PC-9 (cell line): ENCODE results near the gene MCMBP. TPM values are rescaled to one million over a fixed set of nuclear protein-coding genes. Genes with fewer than 3 reads are reported as not detected.

Experiments used
- BruUV-seq: library from RNA; stranded (reverse); fragments of 400-500 nt; replicated peaks from 2 replicates; lab custom pipeline; 2021; lab: Mats Ljungman, UMichigan
- CTCF ChIA-PET: fragments of 300-600 bp; sonication (Branson Sonifier 250); formaldehyde crosslinking; loops from one replicate; lab custom pipeline; 2022; ENCODE audit warnings: antibody characterized with exemption; lab: Charles Lee
- POLR2A ChIA-PET: fragments of 300-600 bp; sonication (Branson Sonifier 250); formaldehyde crosslinking; loops from one replicate; lab custom pipeline; 2022; ENCODE audit warnings: antibody characterized with exemption; ENCODE audit not compliant: unreplicated experiment; lab: Charles Lee
- DNase-seq, 2 experiments: peaks; one replicate each; pipeline versions ENCODE4 v3.0.0 to v3.0.0-alpha.2; 2015 to 2022; ENCODE audit warnings: mixed read lengths in 1 of 2
- H2AFZ ChIP-seq: fragments of 200-600 bp; sonication (generic); 2 replicates; pipeline ENCODE4 v1.8.1; 2017; ENCODE audit warnings: antibody characterized with exemption
- H3F3A ChIP-seq: fragments of 200-600 bp; sonication (generic); 2 replicates; pipeline ENCODE4 v1.8.1; 2017; ENCODE audit warnings: antibody characterized with exemption, mild to moderate bottlenecking, low read depth; ENCODE audit not compliant: insufficient read depth
- H3K27ac ChIP-seq: fragments of 200-600 bp; sonication (generic); 2 replicates; pipeline ENCODE4 v1.6.1; 2016; ENCODE audit warnings: mixed run types
- H3K27me3 ChIP-seq: fragments of 200-600 bp; sonication (generic); 2 replicates; pipeline ENCODE4 v1.6.1; 2016; ENCODE audit warnings: low read depth, mixed run types; ENCODE audit not compliant: insufficient read depth
- H3K36me3 ChIP-seq: fragments of 200-600 bp; sonication (generic); 2 replicates; pipeline ENCODE4 v1.6.1; 2016; ENCODE audit warnings: low read depth, mixed run types
- H3K4me1 ChIP-seq: fragments of 200-600 bp; sonication (generic); replicated peaks from 2 replicates; pipeline ENCODE4 v1.6.1; 2016; ENCODE audit warnings: mixed run types; ENCODE audit not compliant: insufficient read depth
- H3K4me2 ChIP-seq: fragments of 200-600 bp; sonication (generic); 2 replicates; pipeline ENCODE4 v1.6.1; 2017; ENCODE audit warnings: mixed run types
- H3K4me3 ChIP-seq: fragments of 200-600 bp; sonication (generic); 2 replicates; pipeline ENCODE4 v1.6.1; 2016; ENCODE audit warnings: mixed run types
- H3K79me2 ChIP-seq: fragments of 200-600 bp; sonication (generic); 2 replicates; pipeline ENCODE4 v1.6.1; 2017; ENCODE audit warnings: low read depth, mixed run types
- H3K9me2 ChIP-seq: fragments of 200-600 bp; sonication (generic); 2 replicates; pipeline ENCODE4 v1.8.1; 2017; ENCODE audit warnings: mild to moderate bottlenecking; ENCODE audit not compliant: insufficient read depth
- H3K9me3 ChIP-seq: fragments of 200-600 bp; sonication (generic); 2 replicates; pipeline ENCODE4 v1.8.1; 2016; ENCODE audit warnings: low read depth; ENCODE audit not compliant: insufficient read depth
- H4K20me1 ChIP-seq: fragments of 200-600 bp; sonication (generic); 2 replicates; pipeline ENCODE4 v1.8.1; 2017; ENCODE audit not compliant: insufficient read depth
- CTCF ChIP-seq: fragments of 200-600 bp; sonication (generic); conservative IDR thresholded peaks from 2 replicates; pipeline ENCODE4 v1.6.1; 2017; ENCODE audit warnings: mixed run types, antibody characterized with exemption, mild to moderate bottlenecking, moderate library complexity
- EZH2 ChIP-seq: fragments of 200-600 bp; sonication (generic); IDR thresholded peaks from 2 replicates; pipeline ENCODE4 v1.8.0; 2017; ENCODE audit warnings: antibody characterized with exemption, low read depth
- intact Hi-C: fragments of 100-400 bp; cut with micrococcal nuclease; formaldehyde crosslinking; loops from one replicate; pipeline ENCODE4 v1.10.0; 2022; ENCODE audit not compliant: unreplicated experiment
- total RNA-seq: library from RNA; stranded (reverse); gene quantifications from 2 replicates; pipeline ENCODE4 v1.2.3, GENCODE V29; 2021

MCMBP gene
- total RNA-seq, 1 experiment from 2014 or later = 36.7 TPM

GRCh38 chr10:119806334-119807130, 66.1 kb downstream of the MCMBP start:
- ChIA-PET POLR2A (no interaction called here), CTCF (no interaction called here)
- no peaks in the 10 kb centered on the region for H3K9me3 ChIP-seq
- H3K4me2 ChIP-seq = no peak overlapping the region
- no peaks in the 10 kb centered on the region for H3K4me1 ChIP-seq
- no peaks in the 10 kb centered on the region for H3F3A ChIP-seq
- no peak for DNase-seq
- no peaks in the 10 kb centered on the region for H3K79me2 ChIP-seq
- H3K36me3 ChIP-seq = no peaks in the 10 kb centered on the region
- no peaks in the 10 kb centered on the region for H4K20me1 ChIP-seq
- TF ChIP-seq CTCF (no peak), EZH2 (no peak)
- no peak overlapping the region for H3K4me3 ChIP-seq
- no TSS peak for BruUV-seq
- no peaks in the 10 kb centered on the region for H3K27me3 ChIP-seq
- H3K27ac ChIP-seq = no peak overlapping the region
- no peaks in the 10 kb centered on the region for H3K9me2 ChIP-seq
- intact Hi-C loops = no loop called here
- no peak overlapping the region for H2AFZ ChIP-seq

GRCh38 chr10:119805702-119806230, 66.9 kb downstream of the MCMBP start:
- H3K4me2 ChIP-seq = no peak overlapping the region
- ChIA-PET POLR2A (no interaction called here), CTCF (no interaction called here)
- H4K20me1 ChIP-seq = no peaks in the 10 kb centered on the region
- no peak overlapping the region for H2AFZ ChIP-seq
- H3K4me3 ChIP-seq = no peak overlapping the region
- no peaks in the 10 kb centered on the region for H3K9me3 ChIP-seq
- intact Hi-C loops = no loop called here
- no peaks in the 10 kb centered on the region for H3K36me3 ChIP-seq
- H3K27ac ChIP-seq = no peak overlapping the region
- no peaks in the 10 kb centered on the region for H3F3A ChIP-seq
- DNase-seq = no peak
- no peaks in the 10 kb centered on the region for H3K9me2 ChIP-seq
- no TSS peak for BruUV-seq
- no peaks in the 10 kb centered on the region for H3K79me2 ChIP-seq
- no peaks in the 10 kb centered on the region for H3K4me1 ChIP-seq
- TF ChIP-seq CTCF = no peak
- no peak for TF ChIP-seq EZH2
- no peaks in the 10 kb centered on the region for H3K27me3 ChIP-seq

- Histone ChIP-seq H3K4me2 (no peak overlapping the region), H3K27ac (no peak overlapping the region), H3K9me2 (no peaks in the 10 kb centered on the region), H3F3A (no peaks in the 10 kb centered on the region), H3K27me3 (no peaks in the 10 kb centered on the region), H2AFZ (no peak overlapping the region), H4K20me1 (no peaks in the 10 kb centered on the region), H3K4me1 (no peaks in the 10 kb centered on the region), H3K36me3 (no peaks in the 10 kb centered on the region), H3K9me3 (no peaks in the 10 kb centered on the region), H3K4me3 (no peak overlapping the region), H3K79me2 (no peaks in the 10 kb centered on the region)
- intact Hi-C loops = no loop called here
- ChIA-PET CTCF (no interaction called here), POLR2A (no interaction called here)
- DNase-seq = no peak
- no TSS peak for BruUV-seq
- TF ChIP-seq EZH2 (no peak), CTCF (no peak)
These were observed 69.4 kb downstream of the MCMBP start for GRCh38 chr10:119803264-119803663.
